Measurements from ENCODE around the gene ANKRD33. TPM values are rescaled to one million over a fixed set of nuclear protein-coding genes. Genes with fewer than 3 reads are reported as not detected.

The ANKRD33 gene
- total and polyA plus RNA-seq, 2 of the 8 experiments (the other 6 are each of a cell fraction or from before 2014, with no cell fraction given), result 0.41 to 0.53 TPM

DNA sequence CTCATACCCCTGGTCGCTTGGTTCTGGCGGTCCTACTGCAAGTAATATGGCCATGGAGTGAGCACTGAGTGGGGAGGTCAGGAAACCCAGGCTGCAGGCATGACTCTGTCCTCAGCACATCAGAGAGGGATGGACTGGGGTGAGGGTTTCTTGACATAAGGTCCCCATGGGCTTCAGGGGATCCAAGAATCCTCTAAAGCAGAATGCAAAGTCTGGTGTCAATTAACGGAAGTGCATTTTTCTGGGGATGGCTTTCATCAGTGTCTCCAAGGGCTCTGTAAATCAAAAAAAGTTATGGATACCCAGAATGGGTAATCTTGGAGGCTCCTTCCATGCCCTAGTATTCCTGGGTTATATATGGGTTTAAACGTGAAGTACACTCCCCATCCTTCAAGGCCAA is 43.0 kb upstream of the ANKRD33 start:
- Histone ChIP-seq H2AK5ac (ENCODE audit: low read depth, low read length) (no peak overlapping the region), H3K4ac (replicated peaks; ENCODE audit: insufficient read length, low read depth, low read length) (no peak overlapping the region), H3K4me1 (replicated peaks in 1 of 4; ENCODE audit: control insufficient read depth in 3 of 4, insufficient read depth in 4 of 4, low read length in 3 of 4) (peaks cover 12 to 42% (median 26%) of the 10 kb centered on the region in 4 experiments), H4K8ac (ENCODE audit: extremely low read depth, insufficient read depth, low read length) (no peak overlapping the region), H4K91ac (replicated peaks; ENCODE audit: insufficient read length, low read length) (no peak overlapping the region), H2BK15ac (ENCODE audit: low read length) (no peak overlapping the region), H3K27ac (ENCODE audit: low read depth, low read length) (no peak overlapping the region), H3K27me3 (replicated peaks in 1 of 4; ENCODE audit: control insufficient read depth in 3 of 4, extremely low read depth in 1 of 4, insufficient read depth in 3 of 4, low read length in 3 of 4) (peaks cover 0 to 10% (median 9%) of the 10 kb centered on the region in 4 experiments; a peak in 6 of 7 replicates), H3K4me3 (ENCODE audit: extremely low read depth in 1 of 4, insufficient read depth in 2 of 4, low read depth in 3 of 4, low read length in 4 of 4) (no peak overlapping the region), H3K36me3 (ENCODE audit: control insufficient read depth in 2 of 4, insufficient read depth in 4 of 4, low read length in 3 of 4) (no peaks in the 10 kb centered on the region), H3K23me2 (ENCODE audit: low read depth, low read length) (peaks cover 18% of the 10 kb centered on the region; the same call in 1 of the 2 replicates), H3K14ac (ENCODE audit: insufficient read length) (no peak overlapping the region), H4K20me1 (replicated peaks in 1 of 2; ENCODE audit: control insufficient read depth in 1 of 2, insufficient read depth in 2 of 2, low read length in 2 of 2) (peaks cover 2 to 14% of the 10 kb centered on the region in 2 experiments), H3K9ac (replicated peaks in 1 of 4; ENCODE audit: extremely low read depth in 1 of 4, low read depth in 3 of 4, low read length in 3 of 4) (no peak overlapping the region), H3K4me2 (ENCODE audit: insufficient read depth in 1 of 2, low read depth in 2 of 2, low read length in 2 of 2) (no peak overlapping the region; a peak in 1 of 4 replicates), H4K5ac (ENCODE audit: insufficient read length, low read depth, low read length) (no peak overlapping the region), H3K18ac (ENCODE audit: extremely low read depth, low read length) (no peak overlapping the region), H2BK20ac (ENCODE audit: low read length) (no peak overlapping the region), H2AFZ (ENCODE audit: low read length) (no peak overlapping the region), H2BK12ac (ENCODE audit: low read depth, low read length) (no peak overlapping the region), H3K23ac (ENCODE audit: insufficient read length) (no peak overlapping the region), H2BK120ac (replicated peaks; ENCODE audit: low read depth, low read length) (no peak overlapping the region), H3K79me2 (ENCODE audit: control insufficient read depth in 1 of 2, insufficient read depth in 2 of 2, low read length in 2 of 2) (peaks cover 0 to 4% of the 10 kb centered on the region in 2 experiments; a peak in 2 of 4 replicates), H3K79me1 (ENCODE audit: low read depth, low read length) (peaks cover 5% of the 10 kb centered on the region), H3K56ac (replicated peaks; ENCODE audit: insufficient read length, low read depth, low read length) (no peak overlapping the region), H3K9me3 (ENCODE audit: insufficient read depth in 2 of 2, low read depth in 1 of 2, low read length in 1 of 2) (no peaks in the 10 kb centered on the region), H2BK5ac (ENCODE audit: low read depth, low read length) (no peak overlapping the region)
- DNase-seq (ENCODE audit: low read depth in 1 of 2, low spot score in 2 of 2) (no peak), FAIRE-seq (no peak)
- 86% methylated on average over 4 of the region's 4 CpGs; no CpG with 5 or more reads in 1 of the 2 experiments for WGBS, 2 experiments (ENCODE audit: extremely low coverage in 1 of 2, insufficient coverage in 1 of 2, insufficient read length in 1 of 2, insufficient replicate concordance in 2 of 2, low coverage in 1 of 2, low lambda C conversion rate in 2 of 2, missing lambda C conversion rate in 1 of 2)
- ChIA-PET POLR2A (ENCODE audit: partially characterized antibody) (interaction anchor here (1.7 to 2.5 kb wide), 3 partner anchors 8 to 19 kb away, joined by 6 to 10 read pairs (median 8); no protein-coding TSS in a partner anchor), CTCF (ENCODE audit: partially characterized antibody) (interaction anchor here (1.3 to 2.5 kb wide), 5 partner anchors 8 to 30 kb away, joined by 5 to 13 read pairs (median 6); no protein-coding TSS in a partner anchor)
- TF ChIP-seq POLR2A (IDR thresholded peaks at IDR 0.05; ENCODE audit: control extremely low read depth in 1 of 2, low read depth in 2 of 2, low read length in 2 of 2) (no peak), EP300 (IDR thresholded peaks at IDR 0.05; ENCODE audit: borderline replicate concordance in 1 of 2, low read depth in 2 of 2, low read length in 2 of 2) (no peak), EGR1 (IDR thresholded peaks at IDR 0.05; ENCODE audit: borderline replicate concordance, low read depth, low read length) (no peak), CBX8 (IDR thresholded peaks at IDR 0.05; ENCODE audit: borderline replicate concordance, low read depth, low read length) (no peak), SAP30 (IDR thresholded peaks at IDR 0.05; ENCODE audit: insufficient read depth, insufficient replicate concordance, low read length) (no peak), KDM5A (IDR thresholded peaks at IDR 0.05; ENCODE audit: low read length) (no peak), RNF2 (IDR thresholded peaks at IDR 0.05; ENCODE audit: borderline replicate concordance, low read depth, low read length, missing control alignments, poor library complexity, severe bottlenecking) (no peak), POLR2AphosphoS5 (IDR thresholded peaks at IDR 0.05; ENCODE audit: low read depth, low read length) (no peak), TAF1 (IDR thresholded peaks at IDR 0.05; ENCODE audit: low read depth, low read length) (no peak), GABPA (IDR thresholded peaks at IDR 0.05; ENCODE audit: borderline replicate concordance, insufficient read depth, low read length) (no peak)
- TF ChIP-seq, protein P1, sequence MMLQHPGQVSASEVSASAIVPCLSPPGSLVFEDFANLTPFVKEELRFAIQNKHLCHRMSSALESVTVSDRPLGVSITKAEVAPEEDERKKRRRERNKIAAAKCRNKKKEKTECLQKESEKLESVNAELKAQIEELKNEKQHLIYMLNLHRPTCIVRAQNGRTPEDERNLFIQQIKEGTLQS (IDR thresholded peaks at IDR 0.05; ENCODE audit: insufficient read depth, low read depth, low read length), result no peak

Measured in H1 (cell line).